ENCODE measurements around the gene TAOK2.
"Not testable (repeated sequence)": the region's sequence is repeated elsewhere in the genome, so short reads cannot be mapped to it uniquely, and the experiment has no call there.

The TAOK2 gene

DNA sequence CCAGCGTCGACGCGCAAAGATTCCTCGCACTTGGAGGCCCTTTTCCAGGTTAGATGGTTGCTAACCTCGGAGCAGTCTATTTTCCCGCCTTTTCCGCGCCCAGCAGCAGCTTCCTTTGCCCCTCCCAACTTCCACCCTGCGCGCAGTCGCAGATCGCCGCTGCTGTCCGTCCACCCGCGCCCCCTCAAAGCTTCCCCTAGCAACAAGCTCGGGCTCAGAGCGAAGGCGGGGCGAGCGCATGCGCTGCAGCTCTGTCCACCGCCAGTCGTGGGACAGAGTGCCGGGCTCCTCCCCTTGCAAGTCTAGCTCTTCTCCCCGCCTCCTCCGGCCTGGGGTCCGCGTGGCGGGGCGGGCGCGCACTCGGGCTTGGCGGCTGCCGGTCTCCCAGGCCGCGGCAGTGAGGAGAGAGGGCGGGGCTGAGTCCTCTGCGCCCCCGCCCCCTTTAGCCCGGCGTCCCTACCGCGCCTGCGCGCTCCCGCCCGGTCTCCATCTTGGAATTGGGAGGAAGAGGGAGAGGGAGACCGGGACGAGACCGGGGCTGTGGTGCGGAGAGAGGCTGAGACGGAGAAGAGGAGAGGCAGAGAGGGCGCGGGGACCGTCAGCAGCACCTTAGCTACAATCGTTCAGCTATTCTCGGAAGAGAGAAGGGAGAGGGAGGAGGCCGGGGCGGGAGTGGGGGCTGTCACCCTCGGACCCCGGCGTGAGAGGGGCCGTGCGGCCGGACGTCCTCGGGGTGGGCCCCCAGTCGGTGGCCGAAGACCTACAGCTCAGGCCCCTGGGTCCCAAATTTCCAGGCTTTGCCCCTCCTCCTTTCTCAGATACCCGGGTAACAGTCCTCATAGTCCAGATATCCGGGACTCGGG lies at the start of gene TAOK2:
Gene TAOK2, plus strand, starts transcription at position 485 of the 863 bp plus-strand sequence. CDS start 3,905 bp downstream, outside the sequence.
- peak; percentile 94 for FAIRE-seq
- DNase-seq (ENCODE audit: extremely low spot score, insufficient read length, low read depth): peak; percentile 99

DNA sequence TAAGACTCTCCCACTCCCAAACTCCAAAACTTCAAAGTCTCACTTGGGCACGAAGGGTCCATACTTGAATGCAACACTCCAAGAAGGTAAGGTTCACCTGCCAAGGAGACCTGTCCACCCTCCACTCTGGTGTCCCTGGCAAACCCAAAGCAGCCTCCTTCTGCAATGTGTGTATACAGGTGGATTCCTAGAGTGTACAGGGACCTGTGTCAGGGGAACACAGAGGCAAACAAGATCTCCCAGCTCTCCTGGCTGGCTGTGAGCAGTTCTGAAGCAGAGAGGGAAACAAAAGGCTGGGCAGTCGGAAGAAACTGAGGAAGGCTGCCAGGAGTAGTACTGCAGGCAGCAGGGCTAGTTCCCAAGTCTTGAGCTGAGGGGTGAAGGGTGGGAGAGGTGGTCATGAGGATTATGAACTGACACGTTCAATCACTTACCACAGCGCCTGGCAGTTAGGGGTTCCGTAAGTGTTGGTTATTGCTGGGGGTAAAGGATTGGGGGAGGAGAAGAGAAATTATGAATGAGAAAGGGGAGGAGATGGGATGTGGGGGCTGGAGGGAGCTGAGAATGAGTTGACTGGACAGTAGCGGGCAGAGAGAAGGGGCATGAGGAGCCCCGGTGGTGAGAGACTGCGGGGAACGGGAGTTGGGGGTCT lies 48.4 kb upstream of the TAOK2 start:
- no peak for DNase-seq (ENCODE audit: extremely low spot score, insufficient read length, low read depth)
- FAIRE-seq: no peak

DNA sequence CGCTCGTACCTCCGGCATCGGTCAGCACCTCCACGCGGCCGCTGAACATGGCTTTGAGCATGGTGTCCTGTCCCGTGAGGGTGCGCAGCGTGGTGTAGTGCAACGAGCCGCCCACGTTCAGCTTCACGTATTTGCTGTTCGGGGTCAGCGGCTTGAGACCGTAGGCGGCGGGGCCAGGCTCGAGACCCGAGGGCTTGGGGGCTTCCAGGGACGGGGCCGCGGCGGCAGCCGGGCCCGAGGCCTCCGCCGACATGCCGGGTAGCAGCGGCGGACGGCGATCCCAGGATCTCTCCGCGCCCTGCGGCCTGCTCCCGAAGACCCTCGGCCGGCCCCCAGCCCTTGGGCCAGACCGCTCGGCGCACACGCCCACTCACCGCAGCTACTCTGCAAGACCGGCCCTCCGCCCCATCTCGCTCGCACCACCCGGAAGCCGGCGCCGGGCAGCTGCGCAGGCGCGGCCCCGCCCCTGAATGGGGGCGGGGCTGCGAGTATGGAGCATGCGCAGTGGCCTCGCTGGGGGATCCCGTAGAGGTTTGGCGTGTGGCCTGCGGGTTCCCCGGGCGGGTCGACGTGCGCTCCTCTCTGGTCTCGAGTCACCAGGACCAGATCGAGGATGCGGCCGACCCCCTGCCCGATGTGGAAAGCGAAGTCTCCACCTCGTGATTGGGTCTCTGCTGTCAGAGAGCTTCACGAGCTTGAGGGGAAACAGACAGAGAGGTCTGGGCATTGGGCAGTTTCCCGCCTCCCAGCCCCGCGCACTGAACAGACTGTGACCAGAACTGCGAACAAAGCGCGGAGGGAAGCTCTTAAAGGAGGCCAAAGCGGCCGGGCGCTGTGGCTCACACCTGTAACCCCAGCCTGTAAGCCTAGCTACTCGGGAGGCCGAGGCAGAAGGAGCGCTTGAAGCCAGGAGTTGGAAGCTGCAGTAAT lies 47.6 kb upstream of the TAOK2 start, which contains the start of gene KCTD13:
Gene KCTD13, minus strand, starts transcription at position 446 of the 930 bp plus-strand sequence. Its CDS starts 193 bp downstream, at position 253.
- DNase-seq (ENCODE audit: extremely low spot score, insufficient read length, low read depth): peak; percentile 99
- peak; percentile 78 for FAIRE-seq

DNA sequence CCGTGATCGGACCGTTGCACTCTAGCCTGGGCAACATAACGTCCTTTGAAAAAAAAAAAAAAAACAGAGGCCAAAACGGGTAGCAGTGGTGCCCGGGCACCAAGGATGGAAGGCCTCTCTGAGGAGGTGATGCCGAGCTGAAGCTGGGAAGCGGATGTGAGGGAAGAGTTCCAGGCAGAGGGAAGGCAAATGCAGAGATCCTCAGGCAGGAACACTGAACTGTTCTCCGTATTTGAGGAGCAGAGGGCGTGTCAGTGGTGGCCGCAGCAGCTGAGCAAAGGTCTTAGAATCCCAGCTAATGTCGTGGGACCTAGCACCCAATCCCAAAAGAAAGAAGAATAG lies 47.0 kb upstream of the TAOK2 start:
- FAIRE-seq (no peak), DNase-seq (ENCODE audit: extremely low spot score, insufficient read length, low read depth) (no peak)

DNA sequence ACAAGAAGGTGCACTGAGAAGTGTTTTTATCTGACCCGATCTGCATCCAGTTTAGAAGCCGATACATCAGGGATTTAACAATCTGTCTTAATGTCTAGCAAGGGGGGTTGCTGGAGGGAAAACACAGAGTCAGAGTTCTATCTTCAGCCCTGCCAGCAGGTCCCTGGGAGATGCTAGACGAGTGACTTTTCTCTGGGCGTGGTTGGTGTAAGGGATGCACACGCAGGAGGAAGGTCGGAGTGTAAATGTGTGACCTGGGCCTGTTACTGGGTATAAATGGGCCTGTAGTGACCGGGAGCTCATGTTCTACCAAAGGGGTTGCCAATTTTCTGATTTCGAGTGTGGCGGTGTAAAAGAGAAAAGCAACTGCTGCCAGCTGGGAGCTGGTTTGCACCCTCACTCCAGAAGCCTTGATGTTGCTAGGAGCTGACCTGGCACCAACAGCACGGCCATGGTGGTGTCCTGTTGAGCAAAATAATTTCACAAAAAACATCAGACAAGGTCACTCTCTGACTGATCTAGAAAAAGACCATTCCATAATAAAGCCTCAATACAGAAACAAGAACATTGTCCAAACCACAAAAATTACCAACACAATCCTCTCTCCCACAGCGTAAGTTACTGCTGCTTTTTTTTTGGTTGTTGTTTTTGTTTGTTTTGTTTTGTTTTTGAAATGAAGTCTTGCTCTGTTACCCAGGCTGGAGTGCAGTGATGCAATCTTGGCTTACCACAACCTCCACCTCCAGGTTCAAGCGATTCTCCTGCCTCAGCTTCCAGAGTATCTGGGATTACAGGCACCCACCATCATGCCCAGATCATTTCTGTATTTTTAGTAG lies 46.4 kb upstream of the TAOK2 start:
- DNase-seq (ENCODE audit: extremely low spot score, insufficient read length, low read depth) (no peak), FAIRE-seq (no peak)

DNA sequence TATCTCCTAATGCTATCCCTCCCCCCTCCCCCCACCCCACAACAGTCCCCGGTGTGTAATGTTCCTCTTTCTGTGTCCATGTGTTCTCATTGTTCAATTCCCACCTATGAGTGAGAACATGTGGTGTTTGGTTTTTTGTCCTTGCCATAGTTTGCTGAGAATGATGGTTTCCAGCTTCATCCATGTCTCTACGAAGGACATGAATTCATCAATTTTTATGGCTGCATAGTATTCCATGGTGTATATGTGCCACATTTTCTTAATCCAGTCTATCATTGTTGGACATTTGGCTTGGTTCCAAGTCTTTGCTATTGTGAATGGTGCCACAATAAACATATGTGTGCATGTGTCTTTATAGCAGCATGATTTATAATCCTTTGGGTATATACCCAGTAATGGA lies 41.9 kb upstream of the TAOK2 start:
- FAIRE-seq; DNase-seq (ENCODE audit: extremely low spot score, insufficient read length, low read depth): not testable (repeated sequence)

DNA sequence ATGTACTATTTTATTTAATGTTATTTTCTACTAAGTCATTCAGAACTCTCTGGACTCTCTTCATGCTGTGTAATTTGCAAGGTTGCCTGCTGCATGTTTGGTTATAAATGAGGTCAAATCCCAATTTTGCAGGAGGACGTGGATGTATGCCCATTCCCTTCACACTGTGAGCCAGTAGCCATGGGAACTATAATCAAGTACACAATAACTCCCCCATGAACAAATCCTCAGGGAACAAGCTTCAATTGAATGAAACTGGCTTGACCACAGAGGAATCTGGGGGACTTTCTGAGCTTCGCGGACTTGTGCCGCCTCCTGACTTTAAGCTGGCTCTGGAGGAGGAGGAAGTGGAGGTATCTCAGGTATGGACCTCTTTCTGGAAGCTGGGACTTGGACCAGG lies 33.0 kb upstream of the TAOK2 start:
- no peak for DNase-seq (ENCODE audit: extremely low spot score, insufficient read length, low read depth)
- no peak for FAIRE-seq

DNA sequence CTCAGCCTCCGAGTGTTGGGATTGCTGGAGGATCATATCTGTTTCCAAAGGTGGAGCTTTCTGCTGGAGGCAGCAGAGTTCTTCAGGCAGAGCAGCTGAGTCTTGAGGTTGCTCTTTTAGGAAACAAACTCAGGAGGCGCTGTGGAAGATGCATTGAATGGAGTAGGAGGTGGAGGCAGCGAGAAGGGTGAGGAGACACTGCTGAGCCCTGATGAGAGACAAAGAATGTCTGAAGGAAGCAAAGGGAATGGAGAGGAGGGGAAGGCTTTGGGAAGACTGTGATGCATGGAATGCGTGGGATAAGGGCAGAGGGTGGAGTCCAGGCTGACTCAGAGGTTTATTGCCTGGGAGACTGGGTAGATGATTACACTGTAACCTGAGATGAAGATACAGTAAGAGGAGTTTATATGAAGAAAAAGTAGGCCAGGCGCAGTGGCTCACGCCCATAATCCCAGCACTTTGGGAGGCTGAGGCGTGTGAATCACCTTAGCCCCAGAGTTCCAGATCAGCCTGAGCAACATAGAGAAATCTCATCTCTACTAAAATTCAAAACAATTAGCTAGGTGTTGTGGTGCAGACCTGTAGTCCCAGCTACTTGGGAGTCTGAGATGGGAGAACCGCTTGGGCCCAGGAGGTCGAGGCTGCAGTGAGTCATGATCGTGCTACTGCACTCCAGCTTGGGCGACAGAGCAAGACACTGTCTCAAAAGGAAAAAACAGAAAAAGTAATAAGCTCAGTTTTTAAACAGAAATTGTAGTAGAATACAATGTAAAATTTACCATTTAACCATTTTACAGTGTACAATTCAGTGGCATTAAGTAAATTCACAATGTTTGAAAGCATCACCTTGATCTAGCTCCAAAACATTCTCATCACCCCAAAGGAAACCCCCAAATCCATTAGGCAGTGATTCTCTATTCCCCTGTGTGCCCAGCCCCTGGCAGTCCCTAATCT lies 29.5 kb upstream of the TAOK2 start:
- DNase-seq (ENCODE audit: extremely low spot score, insufficient read length, low read depth): no peak
- FAIRE-seq: no peak

DNA sequence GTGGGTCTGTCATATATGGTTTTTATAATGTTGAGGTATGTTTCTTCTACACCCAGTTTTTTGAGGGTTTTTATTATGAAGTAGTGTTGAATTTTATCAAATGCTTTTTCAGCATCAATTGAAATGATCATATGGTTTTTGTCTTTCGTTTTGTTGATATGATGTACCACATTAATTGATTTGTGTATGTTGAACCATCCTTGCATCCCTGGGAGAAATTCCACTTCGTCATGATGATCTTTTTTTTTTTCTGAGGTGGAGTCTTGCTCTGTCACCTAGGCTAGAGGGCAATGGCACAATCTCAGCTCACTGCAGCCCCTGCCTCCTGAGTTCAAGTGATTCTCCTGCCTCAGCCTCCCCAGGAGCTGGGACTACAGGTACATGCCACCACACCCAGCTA lies 25.8 kb upstream of the TAOK2 start:
- no peak for DNase-seq (ENCODE audit: extremely low spot score, insufficient read length, low read depth)
- FAIRE-seq: no peak

DNA sequence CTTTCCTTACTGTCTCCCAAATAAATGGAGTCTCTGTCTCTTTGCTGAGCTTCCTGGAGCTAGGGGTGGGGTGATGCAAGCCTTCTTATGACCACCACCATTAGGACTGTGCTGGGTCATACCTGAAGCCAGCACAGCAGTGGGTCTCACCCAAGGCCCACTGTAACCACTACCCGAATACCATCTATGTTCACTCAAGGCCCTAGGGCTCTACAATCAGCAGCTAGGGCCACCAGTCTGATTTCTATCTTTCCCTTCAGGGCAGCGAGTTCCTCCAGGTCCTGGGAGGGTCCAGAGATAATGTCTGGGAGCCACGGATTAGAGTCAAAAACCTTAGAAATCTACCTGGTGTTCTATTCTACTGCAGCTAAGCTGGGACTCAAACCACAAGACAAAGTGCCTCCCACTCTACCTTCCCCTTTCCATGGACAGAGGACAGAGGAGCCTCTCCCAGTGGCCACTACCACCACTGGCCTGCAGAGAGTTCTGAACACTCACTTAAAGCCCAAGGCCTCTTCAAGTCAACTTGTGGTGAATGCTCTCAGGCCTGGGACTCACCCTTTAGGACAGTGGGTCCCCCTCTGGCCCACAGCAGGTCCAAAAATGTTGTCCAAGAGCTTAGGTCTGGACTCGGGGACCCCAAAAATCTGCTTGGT lies 22.7 kb upstream of the TAOK2 start:
- no peak for FAIRE-seq
- no peak for DNase-seq (ENCODE audit: extremely low spot score, insufficient read length, low read depth)

DNA sequence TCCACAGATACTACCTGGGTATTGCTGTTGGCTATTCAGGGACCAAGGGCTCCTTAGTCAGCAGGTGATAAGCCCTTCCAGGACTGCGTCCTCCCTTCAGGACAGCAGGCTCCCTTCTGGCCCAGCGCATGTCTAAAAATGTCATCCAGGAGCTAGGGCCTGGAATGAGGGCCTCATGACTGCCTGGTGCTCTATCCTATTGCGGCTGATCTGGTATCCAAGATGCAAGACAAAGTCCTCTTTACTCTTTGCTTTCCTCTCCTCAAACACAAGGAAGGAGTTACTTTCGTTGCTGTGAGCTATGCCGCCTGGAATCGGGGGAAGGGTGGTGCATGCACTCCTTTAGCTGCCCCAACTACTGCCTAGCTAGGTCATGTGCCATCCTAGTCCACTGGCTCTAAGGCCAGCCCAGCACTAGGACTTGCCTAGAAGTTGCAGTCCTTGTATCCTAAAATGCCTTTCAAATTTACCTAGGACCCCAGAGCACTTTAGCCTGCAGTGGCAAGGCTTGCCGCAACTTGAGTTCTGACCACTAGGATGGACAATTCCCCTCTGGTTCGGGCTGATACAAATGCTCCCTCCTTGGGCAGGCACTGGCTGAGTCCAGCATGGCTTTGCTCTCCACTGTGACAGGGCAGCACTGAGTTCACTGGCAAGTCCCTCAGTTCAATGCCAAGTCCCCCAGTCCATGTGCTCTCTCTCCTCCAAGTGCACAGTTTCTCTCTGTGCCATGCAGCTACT lies 21.9 kb upstream of the TAOK2 start:
- DNase-seq (ENCODE audit: extremely low spot score, insufficient read length, low read depth): no peak
- FAIRE-seq: no peak

DNA sequence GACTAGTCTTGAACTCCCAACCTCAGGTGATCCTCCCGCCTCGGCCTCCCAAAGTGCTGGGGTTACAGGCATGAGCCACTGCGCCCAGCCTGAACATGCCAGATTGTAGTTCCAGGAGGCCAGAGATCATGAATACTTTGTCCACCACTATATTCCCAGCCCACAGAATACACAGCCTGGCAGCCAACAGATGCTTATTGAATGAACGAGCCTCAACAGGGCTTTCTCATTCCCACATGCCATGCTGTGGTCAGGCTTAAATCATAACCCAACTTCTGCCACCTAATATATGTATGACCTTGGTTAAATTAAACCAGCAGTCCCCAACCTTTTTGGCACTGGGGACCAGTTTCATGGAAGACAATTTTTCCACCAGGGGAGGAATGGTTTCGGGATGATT lies 14.9 kb upstream of the TAOK2 start:
- DNase-seq (ENCODE audit: extremely low spot score, insufficient read length, low read depth) (no peak), FAIRE-seq (no peak)

DNA sequence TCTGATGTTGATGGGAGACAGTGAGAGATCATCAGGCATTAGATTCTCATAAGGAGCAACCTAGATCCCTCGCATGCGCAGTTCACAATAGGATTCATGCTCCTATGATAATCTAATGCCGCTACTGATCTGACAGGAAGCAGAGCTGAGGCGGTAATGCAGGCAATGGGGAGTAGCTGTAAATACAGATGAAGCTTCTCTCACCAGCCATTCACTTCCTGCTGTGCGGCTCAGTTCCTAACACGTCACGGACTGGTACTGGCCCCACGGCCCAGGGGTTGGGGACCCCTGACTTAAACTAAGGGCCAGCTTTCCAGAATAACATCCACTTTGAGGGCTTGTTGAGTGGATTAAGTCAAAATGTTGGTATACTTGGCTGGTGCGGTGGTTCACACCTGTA lies 14.4 kb upstream of the TAOK2 start:
- FAIRE-seq (no peak), DNase-seq (ENCODE audit: extremely low spot score, insufficient read length, low read depth) (no peak)

DNA sequence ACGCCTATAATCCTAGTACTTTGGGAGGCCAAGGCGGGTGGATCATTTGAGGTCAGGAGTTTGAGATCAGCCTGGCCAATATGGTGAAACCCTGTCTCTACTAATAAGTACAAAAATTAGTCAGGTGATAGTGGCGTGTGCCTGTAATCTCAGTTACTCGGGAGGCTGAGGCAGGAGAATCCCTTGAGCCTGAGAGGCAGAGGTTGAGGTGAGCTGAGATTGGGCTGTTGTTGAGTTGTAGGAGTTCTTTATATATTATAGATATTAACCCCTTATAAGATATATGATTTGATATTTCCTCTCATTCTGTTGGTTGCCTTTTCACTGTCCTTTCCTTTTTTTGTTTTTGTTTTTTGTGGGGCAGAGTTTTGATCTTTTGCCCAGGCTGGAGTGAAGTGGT lies 13.8 kb upstream of the TAOK2 start:
- FAIRE-seq; DNase-seq (ENCODE audit: extremely low spot score, insufficient read length, low read depth): not testable (repeated sequence)

DNA sequence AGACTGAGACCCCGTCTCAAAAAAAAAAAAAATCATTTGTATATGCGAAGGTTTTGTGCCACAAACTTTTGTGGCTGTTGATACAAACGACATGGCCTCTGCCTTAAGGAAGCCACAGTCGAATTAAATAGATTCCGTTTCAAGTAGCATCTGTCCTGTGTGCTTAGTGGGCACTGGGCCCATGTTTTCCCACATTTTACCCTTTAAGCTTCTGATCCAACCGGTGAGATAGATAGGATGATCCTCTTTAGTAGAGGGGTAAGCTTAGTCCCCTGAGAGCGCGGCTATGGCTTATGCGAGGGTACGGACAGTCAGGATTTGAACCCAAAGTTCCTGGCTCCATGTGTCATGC lies 12.6 kb upstream of the TAOK2 start:
- DNase-seq (ENCODE audit: extremely low spot score, insufficient read length, low read depth) (no peak), FAIRE-seq (no peak)

DNA sequence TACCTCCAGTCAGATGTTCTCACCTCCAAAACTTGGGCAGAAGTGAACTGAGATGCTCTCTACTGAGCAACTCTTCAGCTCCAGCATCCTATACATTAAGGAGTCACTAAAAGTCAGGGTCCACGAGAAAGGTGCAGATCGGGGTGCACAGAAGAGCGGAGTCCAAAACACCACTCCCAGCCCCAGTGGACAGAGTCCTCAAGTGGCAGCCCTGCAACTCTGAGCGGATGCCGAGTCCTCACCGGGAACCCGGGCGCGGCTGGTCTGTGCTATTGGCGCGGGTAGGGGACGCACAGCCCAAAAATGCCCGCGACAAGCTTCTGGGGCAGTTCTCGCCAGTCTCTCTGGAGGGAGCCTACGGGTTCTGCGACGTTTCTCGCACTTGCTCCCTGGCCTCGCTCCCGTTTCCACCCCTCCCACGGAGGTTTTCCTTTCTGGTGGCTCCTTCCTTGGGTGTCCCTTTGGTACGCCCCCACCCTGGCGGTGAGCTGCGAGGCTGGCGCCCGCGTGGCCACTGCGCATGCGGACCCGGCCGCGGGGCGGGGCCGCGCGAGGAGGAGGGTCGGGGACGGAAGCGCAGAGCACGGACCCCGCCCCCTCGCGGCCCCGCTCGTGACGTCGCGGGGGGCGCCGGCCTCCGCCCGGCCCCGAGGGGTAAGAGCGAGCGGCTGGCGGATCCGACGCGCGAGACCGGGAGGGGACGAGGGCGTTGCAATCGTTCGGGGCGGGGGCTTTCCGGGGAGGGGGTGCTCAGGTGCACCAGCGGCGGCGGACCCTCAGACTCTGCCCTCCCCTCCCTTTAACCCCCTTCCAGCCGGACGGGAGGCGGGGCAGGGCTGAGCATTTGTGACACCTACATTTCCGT lies 12.0 kb upstream of the TAOK2 start, which contains the start of gene TMEM219:
Gene TMEM219, plus strand, starts transcription at position 601 of the 865 bp plus-strand sequence. CDS start 1,065 bp downstream, outside the sequence.
- DNase-seq (ENCODE audit: extremely low spot score, insufficient read length, low read depth) (peak; percentile 98), FAIRE-seq (peak; percentile 69)
